BE2C (cell line): ENCODE results near the gene ADCK1.

Source experiments
- DNase-seq: peaks from one replicate; pipeline ENCODE4 v3.0.0-alpha.2; 2020
- H3K27me3 ChIP-seq: fragments of 250-450 bp; sonication (Bioruptor Pico); 2 replicates; pipeline ENCODE4 v1.5.1; 2020; ENCODE audit warnings: mild to moderate bottlenecking
- H3K36me3 ChIP-seq: fragments of 250-450 bp; sonication (Bioruptor Pico); 2 replicates; pipeline ENCODE4 v1.5.1; 2020; ENCODE audit warnings: mild to moderate bottlenecking
- H3K4me1 ChIP-seq: fragments of 250-450 bp; sonication (Bioruptor Pico); 2 replicates; pipeline ENCODE4 v1.5.1; 2020
- H3K4me3 ChIP-seq: 2 replicates; pipeline ENCODE4 v1.5.1; 2011; ENCODE audit warnings: low read depth, low read length
- H3K9me3 ChIP-seq: fragments of 250-450 bp; sonication (Bioruptor Pico); 2 replicates; pipeline ENCODE4 v1.5.1; 2020
- CTCF ChIP-seq: IDR thresholded peaks from 2 replicates; pipeline ENCODE4 v1.5.1; 2012; ENCODE audit warnings: mild to moderate bottlenecking, low read depth, low read length

ADCK1 gene

GRCh38 chr14:77823378-77823777 lies 23.5 kb downstream of the ADCK1 start:
- DNase-seq: no peak
- Histone ChIP-seq H3K4me3 (no peak overlapping the region), H3K4me1 (no peaks in the 10 kb centered on the region), H3K36me3 (peaks cover 2% of the 10 kb centered on the region; the same call in 1 of the 2 replicates), H3K27me3 (no peaks in the 10 kb centered on the region), H3K9me3 (no peaks in the 10 kb centered on the region)
- TF ChIP-seq CTCF: no peak

GRCh38 chr14:77825895-77826519 lies 26.1 kb downstream of the ADCK1 start:
- TF ChIP-seq CTCF: no peak
- H3K4me1 ChIP-seq: no peaks in the 10 kb centered on the region
- no peak overlapping the region for H3K4me3 ChIP-seq
- H3K27me3 ChIP-seq: no peaks in the 10 kb centered on the region
- DNase-seq: no peak
- H3K36me3 ChIP-seq: 0 out of 2 replicates have a peak, but pooled peaks cover 2% of the 10 kb centered on the region
- no peaks in the 10 kb centered on the region for H3K9me3 ChIP-seq

- H3K4me1 ChIP-seq: no peaks in the 10 kb centered on the region
These were observed 30.8 kb downstream of the ADCK1 start for GRCh38 chr14:77830692-77831091.

GRCh38 chr14:77832297-77832696 lies 32.4 kb downstream of the ADCK1 start:
- H3K9me3 ChIP-seq: no peaks in the 10 kb centered on the region
- H3K4me3 ChIP-seq: no peak overlapping the region
- no peak for TF ChIP-seq CTCF
- no peaks in the 10 kb centered on the region for H3K27me3 ChIP-seq
- no peaks in the 10 kb centered on the region for H3K36me3 ChIP-seq
- no peaks in the 10 kb centered on the region for H3K4me1 ChIP-seq
- DNase-seq: no peak

More at GRCh38 chr14:77830692-77831091, 30.8 kb downstream of the ADCK1 start:
- H3K36me3 ChIP-seq: no peaks in the 10 kb centered on the region
- no peak for DNase-seq
- H3K27me3 ChIP-seq: no peaks in the 10 kb centered on the region
- no peak overlapping the region for H3K4me3 ChIP-seq
- TF ChIP-seq CTCF: no peak
- no peaks in the 10 kb centered on the region for H3K9me3 ChIP-seq

GRCh38 chr14:77837926-77838325 lies 38.0 kb downstream of the ADCK1 start:
- H3K36me3 ChIP-seq: no peaks in the 10 kb centered on the region
- no peak for DNase-seq
- no peaks in the 10 kb centered on the region for H3K4me1 ChIP-seq
- no peak overlapping the region for H3K4me3 ChIP-seq
- no peaks in the 10 kb centered on the region for H3K27me3 ChIP-seq
- no peak for TF ChIP-seq CTCF
- no peaks in the 10 kb centered on the region for H3K9me3 ChIP-seq

GRCh38 chr14:77838831-77839511 lies 39.1 kb downstream of the ADCK1 start:
- no peak for DNase-seq
- Histone ChIP-seq H3K36me3 (no peaks in the 10 kb centered on the region), H3K9me3 (no peaks in the 10 kb centered on the region)

More at GRCh38 chr14:77838831-77839511, 39.1 kb downstream of the ADCK1 start:
- H3K4me3 ChIP-seq: no peak overlapping the region
- TF ChIP-seq CTCF: no peak
- H3K4me1 ChIP-seq: no peaks in the 10 kb centered on the region
- no peaks in the 10 kb centered on the region for H3K27me3 ChIP-seq
